GM23248 (cell line): ENCODE results near the gene TULP4.
"Not testable (repeated sequence)": the region's sequence is repeated elsewhere in the genome, so short reads cannot be mapped to it uniquely, and the experiment has no call there.

ENCODE experiments used
- EZH2 ChIP-seq: fragments of 200-600 bp; sonication (generic); IDR thresholded peaks from 2 replicates; pipeline ENCODE4 v1.6.1; 2018; ENCODE audit warnings: antibody characterized with exemption, mild to moderate bottlenecking; ENCODE audit not compliant: insufficient read depth, poor library complexity, severe bottlenecking
- EZH2phosphoT487 ChIP-seq: fragments of 200-600 bp; sonication (generic); IDR thresholded peaks from 2 replicates; pipeline ENCODE4 v1.6.1; 2018; ENCODE audit warnings: antibody characterized with exemption, moderate library complexity, mild to moderate bottlenecking, low read depth; ENCODE audit not compliant: insufficient read depth

DNA sequence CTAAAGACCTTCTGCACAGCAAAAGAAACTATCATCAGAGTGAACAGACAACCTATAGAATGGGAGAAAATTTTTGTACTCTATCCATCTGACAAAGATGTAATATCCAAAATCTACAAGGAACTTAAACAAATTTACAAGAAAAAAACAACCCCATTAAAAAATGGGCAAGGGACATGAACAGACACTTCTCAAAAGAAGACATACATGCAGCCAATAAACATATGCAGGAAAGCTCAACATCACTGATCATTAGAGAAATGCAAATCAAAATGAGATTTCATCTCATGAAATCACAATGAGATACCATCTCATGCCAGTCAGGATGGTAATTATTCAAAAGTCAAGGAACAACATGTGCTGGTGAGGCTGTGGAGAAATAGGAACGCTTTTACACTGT is 215.6 kb downstream of the TULP4 start:
- TF ChIP-seq EZH2, EZH2phosphoT487: not testable (repeated sequence)
